ENCODE data around the gene EPS8.

Gene EPS8

DNA sequence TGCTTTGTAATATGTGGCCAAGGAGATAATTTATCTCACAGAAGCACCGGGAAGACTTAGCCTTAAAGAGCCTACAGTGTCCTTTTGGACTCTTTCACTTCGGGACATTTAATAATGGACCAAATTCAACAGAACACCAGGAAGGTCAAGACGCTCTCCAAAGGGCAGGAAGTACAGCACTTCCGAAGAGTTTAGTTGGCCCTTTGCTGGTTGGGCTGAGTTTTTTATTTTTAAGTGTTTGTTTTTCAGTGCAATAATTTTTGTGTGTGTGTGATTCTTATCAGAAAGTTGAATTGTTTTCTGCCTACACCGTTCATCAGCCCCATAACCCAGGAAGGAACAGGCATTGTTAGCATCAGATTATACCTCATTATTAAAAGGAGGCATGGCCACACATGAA lies 193.0 kb downstream of the EPS8 start:
- DNase-seq: no peak

- no peak for DNase-seq
Measured at GRCh38 chr12:15592934-15593333, 196.3 kb downstream of the EPS8 start.

DNA sequence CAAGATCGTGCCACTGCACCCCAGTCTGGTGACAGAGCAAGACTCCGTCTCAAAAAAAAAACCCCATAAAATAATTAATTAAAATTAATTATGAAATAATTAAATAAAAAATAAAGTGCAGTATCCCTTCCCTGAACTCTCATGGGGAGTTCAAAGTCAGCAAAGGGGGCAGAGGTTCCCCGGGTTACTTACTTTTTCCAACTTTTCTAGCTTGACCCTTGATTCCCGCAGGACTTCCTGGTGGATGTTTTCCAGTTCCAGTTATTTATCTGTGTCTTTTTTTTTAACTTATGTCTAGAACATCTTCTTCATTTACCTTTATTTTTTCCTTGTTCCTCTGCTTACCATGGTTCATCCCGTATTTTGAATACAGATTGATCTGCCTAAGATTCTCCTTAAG lies 197.4 kb downstream of the EPS8 start:
- no peak for DNase-seq

GRCh38 chr12:15590180-15590826 lies 198.9 kb downstream of the EPS8 start:
- peak; percentile 54 for DNase-seq

GRCh38 chr12:15589328-15590032 lies 199.7 kb downstream of the EPS8 start:
- DNase-seq: no peak

- peak; percentile 11 for DNase-seq
Measured at GRCh38 chr12:15584366-15585041, 204.7 kb downstream of the EPS8 start.

DNA sequence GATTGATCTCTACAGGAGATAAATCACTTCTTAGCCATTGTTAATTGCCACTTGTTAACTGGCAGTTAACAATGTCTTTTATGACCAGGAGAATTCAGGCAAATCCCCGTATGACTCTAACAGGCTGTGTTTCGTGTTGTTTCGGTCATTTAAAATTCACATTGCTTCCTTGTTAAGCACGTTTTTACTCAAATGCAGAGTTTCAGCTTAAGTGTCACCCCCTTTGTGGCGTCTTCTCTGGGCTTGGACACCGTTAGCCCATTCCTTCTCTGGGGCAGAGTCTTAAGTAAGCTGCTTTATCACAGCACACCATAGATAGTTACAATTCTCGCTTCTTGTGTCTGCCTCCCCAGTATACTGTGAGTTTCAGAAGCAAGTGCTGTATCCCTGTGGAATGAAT lies 205.4 kb downstream of the EPS8 start:
- DNase-seq: no peak

DNA sequence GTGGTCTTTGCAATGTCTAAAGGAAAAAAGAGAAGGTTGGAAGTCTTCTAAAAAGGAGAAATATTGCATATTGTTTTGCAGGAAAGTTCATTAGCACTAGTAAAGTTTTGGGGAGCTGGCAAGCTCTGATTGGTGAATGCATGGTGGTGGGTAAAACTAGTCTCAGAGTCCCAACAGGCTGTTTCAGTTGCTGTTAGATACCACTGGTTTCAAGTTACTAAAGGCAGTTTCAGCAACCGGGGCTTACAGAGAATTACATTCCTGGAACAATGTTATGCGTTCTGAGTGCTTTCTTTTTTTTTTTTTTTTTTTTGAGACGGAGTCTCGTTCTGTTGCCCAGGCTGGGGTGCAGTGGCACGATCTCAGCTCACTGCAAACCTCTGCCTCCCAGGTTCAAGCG lies 208.2 kb downstream of the EPS8 start:
- DNase-seq: no peak

DNA sequence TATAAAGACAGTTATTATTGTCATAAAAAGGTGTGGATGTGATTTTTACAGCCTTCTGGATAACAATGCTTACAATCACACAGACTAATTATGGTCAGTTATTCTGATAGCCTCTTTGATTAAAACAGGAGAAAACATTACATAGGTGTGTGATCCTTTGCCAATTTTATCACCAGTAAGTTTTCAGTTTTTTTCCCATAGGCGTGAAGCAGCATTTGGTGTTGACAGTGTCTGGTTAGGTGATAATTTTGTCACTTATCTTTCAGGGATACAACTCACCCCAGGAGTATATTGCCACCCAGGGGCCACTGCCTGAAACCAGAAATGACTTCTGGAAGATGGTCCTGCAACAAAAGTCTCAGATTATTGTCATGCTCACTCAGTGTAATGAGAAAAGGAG lies 208.8 kb downstream of the EPS8 start:
- peak; percentile 20 for DNase-seq

DNA sequence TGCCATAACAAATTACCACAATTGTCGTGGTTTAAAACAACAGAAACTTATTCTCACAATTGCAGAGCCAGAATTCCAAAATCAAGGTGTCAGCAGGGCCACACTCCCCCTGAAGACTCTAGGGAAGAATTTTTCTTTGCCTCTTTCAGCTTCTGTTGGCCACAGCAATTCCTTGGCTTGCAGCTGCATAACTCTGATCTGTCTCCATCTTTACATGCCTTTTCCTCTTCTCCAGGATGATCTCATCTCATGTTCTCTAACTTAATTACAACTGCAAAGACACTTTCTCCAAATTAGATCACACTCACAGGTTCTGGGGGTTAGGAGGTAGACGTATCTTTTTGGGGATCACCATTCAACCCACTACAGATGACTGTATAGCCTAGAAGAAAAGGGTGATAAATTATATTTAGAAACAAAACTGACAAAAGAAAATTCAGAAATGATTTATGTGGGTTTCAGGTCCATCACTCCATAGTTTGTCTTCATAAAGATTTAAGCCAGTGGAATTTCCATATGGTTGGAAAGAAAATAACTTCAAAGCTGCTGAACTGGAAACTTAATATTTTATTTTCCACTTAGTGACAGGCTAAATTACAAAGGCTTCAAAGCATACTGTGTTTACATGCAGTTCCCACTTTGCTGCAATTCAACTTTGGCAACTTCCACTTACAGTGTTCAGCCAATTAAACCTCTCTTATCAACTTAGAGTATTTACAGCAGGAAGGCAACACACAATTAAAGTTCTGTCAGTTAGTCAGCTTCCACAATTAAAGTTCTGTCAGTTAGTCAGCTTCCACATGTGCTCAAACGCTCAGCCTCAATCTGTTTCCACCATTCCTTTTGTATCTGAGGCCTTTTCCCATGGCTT lies 213.3 kb downstream of the EPS8 start:
- no peak for DNase-seq

DNA sequence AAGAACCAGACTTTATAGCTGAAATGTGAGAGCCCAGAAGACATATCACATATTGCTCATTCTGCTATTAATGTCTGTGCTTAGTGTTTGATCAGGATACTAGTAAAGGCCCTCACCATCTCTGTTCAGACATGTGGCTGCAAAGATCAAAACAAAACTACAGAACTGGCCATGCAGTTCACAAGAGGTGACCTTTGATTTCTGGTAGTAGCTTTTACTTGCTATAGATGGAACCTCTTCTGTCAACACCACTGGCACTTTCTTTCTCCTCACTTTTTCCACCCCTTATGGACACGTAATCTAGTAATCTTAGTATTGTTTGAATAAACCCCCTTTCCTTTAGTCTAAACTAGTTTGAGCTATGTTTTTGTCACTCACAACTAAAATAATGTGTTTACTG lies 214.8 kb downstream of the EPS8 start:
- DNase-seq: no peak

Measured in NCI-H748 treated with DMSO at 0.1 percent for 48 hours (cell line).